Frontal cortex (tissue), 4 donors: ENCODE results near the gene PATJ. TPM values are rescaled to one million over a fixed set of nuclear protein-coding genes. Genes with fewer than 3 reads are reported as not detected.
"Not testable (repeated sequence)": the region's sequence is repeated elsewhere in the genome, so short reads cannot be mapped to it uniquely, and the experiment has no call there.

Source experiments
- DNase-seq, 2 donors: peaks; one replicate each; pipeline ENCODE4 v3.0.0; 2012; ENCODE audit warnings: low spot score in 2 of 2
- FAIRE-seq: peaks from 2 replicates; lab custom pipeline; 2012; peaks lifted over from hg19 to GRCh38; lab: Jason Lieb, UNC
- total RNA-seq: library from RNA; depleted of rRNA; stranded (reverse); fragments of >200 nt; gene quantifications from one replicate; pipeline ENCODE4 v1.2.3, GENCODE V29; 2014
- donor health status: control.
- donor health status: control.
- donor health status: control.

The PATJ gene
- total RNA-seq, 1 donor from 2014 or later: 24.1 TPM

DNA sequence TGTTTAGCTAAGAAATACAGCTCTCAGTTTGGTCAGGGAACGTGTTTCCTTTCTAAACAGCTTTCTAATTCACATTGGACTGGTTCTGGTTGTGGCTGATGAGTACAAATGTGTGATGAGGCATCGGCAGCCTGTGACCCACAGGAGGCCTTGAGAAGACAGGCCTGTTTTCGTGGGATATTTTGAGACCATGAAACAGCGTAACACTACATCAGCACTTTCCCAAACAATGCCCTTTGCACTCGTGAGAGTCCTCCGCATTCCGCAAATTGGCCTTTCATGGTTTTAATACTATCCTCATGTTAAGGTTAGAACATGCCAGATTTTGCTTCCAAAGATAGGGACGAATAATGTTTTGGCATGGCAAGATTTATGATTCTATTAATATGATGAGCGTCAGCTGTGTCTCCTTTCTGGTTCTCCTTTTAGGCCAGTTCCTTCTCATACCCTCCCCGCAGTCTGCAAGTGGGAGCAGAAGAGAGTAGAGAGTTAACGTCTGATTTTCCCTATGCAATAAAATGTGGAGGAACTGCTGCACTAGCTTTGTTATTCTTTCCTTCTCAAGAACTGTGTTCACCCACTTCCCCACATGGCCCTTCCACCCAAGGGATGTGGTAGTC is 368.0 kb downstream of the PATJ start:
- no peak for DNase-seq
- no peak for FAIRE-seq

DNA sequence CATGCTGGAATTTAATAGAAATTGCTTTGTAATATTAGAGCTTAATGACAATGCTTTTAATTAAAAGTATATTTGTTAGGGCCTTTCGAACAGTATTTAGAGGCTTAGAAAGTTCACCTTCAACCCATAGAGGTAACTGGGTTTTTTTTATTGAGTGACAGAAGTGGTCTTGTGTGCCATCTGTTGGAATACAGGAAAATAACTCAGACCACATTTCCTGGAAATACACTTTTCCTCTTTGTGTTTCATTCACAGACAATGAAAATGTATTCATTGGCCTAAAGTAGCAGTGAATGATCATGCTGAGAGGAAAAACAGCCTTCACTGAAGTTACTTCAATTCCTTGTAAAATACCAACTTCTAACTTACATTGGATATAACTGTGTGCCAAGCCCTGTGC is 368.8 kb downstream of the PATJ start:
- DNase-seq: no peak
- FAIRE-seq: no peak

DNA sequence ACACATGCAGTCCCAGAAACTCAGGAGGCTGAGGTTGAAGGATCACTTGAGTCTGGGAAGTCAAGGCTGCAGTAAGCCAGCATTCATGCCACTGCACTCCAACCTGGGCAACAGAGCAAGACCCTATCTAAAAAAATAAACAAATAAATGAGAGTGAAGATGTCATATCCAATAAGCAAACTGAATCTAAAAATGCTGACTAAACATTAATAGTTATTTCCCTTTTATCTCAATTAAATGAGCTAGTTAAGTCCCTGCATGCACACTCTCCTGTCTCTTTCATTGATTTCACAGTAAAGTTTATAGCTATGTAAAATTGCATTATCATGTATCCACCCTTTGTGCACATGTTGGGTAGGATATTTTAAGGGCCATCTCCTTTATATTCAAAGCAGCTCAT is 371.2 kb downstream of the PATJ start:
- DNase-seq (no peak), FAIRE-seq (no peak)

DNA sequence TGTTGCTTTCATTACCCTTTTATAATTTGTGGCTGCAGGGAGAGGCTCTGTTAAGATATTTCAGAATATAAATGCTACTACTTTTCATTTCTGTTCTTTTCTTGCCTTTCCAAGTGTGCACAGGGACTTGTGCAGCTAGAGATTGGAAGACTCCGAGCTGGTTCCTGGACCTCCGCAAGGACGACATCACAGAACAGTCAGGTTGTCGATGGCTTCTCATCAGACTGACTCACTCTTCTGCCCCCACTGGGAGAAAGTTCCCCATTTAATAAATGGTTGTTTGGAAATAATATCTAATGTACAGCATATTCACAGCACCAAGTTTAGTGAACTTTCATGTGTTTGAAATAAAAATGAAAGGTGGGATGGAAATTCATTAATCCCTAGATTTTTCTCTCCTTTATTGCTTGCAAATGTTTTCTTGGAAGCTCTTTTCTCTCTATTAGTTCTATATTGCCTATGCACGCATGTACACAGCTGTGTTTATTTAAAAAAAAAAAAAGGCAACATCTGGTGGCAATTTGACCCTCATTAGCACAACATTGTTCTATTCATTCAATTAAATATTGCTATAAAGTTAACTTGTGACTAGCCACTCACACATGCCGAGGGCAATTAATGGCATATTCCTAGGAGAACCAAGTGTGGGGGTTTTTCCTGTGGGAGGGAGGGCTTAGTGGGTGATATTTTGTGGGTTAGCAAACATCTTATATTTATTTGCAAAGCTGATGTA is 374.9 kb downstream of the PATJ start:
- no peak for DNase-seq
- FAIRE-seq: no peak

DNA sequence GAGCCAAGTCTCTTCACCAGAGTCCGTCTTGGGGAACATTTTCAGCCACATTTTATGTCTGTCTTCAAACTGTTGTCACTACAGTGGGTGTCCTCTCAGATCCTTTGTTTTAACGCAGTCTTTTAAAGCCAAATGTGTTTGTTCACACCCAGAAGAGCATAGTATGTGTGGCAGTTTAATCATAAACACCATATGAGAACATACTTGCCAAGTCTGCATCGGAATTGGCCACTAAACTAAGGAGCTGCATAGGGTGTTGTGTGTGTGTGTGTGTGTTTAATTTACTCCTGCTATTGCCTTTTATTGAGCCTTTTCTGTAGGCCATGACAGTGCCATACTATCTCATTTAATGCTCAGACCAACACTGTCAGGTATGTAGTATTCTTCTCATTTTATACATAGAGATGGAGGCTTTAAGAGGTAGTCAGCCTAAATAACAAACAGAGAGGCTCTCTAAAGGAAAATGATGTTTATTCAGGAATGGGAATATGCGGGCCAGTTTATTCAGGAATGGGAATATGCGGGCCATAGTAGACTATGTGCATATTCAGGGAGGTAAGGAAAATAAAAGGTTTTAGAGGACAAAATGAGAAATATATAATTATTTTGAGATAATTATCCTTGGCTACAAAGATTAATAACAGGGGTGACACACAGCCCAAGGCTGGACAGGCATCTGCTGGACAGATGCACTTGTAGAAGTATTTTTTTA is 384.5 kb downstream of the PATJ start:
- no peak for DNase-seq
- FAIRE-seq: no peak

GRCh38 chr1:62128745-62129144 is 386.5 kb downstream of the PATJ start:
- DNase-seq (no peak), FAIRE-seq (no peak)

GRCh38 chr1:62131093-62131725 is 388.9 kb downstream of the PATJ start:
- DNase-seq: peak in 1 of 2 donors; percentile 65
- no peak for FAIRE-seq

- DNase-seq (no peak), FAIRE-seq (no peak)
These were observed 395.7 kb downstream of the PATJ start for GRCh38 chr1:62138029-62138428.

DNA sequence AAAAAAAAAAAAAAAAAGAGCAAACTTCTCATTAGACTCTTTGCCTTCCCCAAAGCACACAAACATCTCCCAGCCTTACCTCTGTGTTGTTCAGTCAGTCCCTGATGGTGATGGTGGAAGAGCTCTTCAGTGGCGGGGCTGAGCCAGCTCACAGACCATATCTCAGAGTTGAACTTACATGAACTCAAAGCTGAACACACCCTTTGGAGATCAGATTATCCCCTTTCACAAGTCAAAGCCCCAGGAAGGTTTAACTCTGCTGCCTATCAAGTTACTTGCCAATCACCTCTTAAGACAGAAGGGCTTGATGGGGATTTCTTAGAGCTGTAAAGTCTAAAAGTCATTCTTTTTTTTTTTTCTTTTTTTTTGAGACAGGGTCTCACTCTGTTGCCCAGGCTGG is 397.1 kb downstream of the PATJ start:
- FAIRE-seq: no peak
- no peak for DNase-seq

DNA sequence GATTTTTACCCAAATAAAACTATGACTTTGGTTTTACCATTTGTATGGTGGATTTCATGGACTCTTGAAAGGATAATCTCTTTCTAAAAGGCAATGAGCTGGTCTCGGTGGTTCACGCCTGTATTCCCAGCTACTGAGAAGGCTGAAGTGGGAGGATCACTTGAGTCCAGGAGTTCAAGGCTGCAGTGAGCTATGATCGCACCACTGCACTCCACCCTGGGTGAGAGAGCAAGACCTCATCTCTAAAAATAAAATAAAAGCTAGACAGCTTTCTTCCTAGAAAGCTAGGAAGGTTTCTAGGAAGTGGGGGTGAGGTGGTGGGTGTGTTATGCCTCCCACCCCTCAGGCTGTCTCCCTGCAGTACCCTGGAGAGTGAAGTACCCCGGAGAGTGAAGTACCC is 398.4 kb downstream of the PATJ start:
- DNase-seq (no peak), FAIRE-seq (no peak)

DNA sequence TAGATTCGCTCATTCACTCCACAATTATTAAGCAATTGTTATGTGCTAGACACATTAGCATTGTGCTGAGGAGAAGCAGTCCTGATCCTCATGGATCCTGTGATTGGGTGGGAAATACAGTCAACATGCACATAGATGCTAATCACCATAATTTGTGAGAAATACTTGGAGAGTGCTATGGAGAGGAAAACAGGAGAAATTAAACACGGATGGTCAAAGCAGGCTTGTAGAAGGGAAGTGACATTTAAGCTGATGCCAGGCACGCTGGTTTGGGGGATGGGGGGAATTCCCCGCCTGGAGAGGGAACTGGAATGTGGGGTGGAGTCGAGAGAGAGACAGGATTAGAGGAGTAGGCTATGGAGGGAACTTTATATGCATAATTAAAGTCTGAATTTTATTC is 400.2 kb downstream of the PATJ start:
- DNase-seq (no peak), FAIRE-seq (no peak)

DNA sequence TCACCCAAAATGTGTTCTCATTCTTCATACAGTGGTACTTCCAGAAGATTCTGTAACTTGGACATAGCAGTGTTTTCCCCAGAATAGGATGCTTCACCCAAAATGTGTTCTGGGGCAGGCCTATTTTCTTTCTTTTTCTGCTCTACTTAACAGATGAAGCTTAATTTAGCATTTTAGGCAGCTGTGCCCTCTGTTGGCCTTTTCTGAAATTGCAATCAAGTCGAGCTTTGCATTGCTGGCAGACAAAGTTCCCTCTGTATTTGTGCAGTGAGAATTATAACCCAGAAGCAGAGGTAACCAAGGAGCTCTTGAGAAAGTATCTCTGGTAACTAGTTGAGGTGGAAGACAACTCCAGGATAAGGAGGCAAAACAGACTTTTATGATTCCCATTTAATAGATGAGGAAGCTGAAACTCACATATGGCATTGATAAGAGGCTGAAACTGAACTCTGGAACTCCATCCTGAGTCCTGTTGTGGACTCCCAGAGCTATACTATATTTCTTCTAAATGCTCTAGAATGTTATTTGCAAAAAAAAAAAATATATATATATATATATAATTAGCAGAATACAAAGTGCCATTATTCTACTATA is 402.1 kb downstream of the PATJ start:
- peak in 1 of 2 donors; percentile 39 for DNase-seq
- FAIRE-seq: no peak

- FAIRE-seq (no peak), DNase-seq (no peak)
These were observed 417.7 kb downstream of the PATJ start for GRCh38 chr1:62159940-62160348.

- FAIRE-seq: no peak
- DNase-seq: no peak
These were observed 419.4 kb downstream of the PATJ start for GRCh38 chr1:62161711-62162110.

- FAIRE-seq, DNase-seq: not testable (repeated sequence)
These were observed 428.1 kb downstream of the PATJ start for GRCh38 chr1:62170380-62170779.

GRCh38 chr1:62175568-62176179 is 433.4 kb downstream of the PATJ start:
- no peak for DNase-seq
- no peak for FAIRE-seq

- DNase-seq: no peak
- FAIRE-seq: no peak
These were observed 434.5 kb downstream of the PATJ start for GRCh38 chr1:62176597-62177312.

- FAIRE-seq: no peak
- no peak for DNase-seq
These were observed 435.3 kb downstream of the PATJ start for GRCh38 chr1:62177621-62178020.

GRCh38 chr1:62178372-62178771 is 436.1 kb downstream of the PATJ start:
- DNase-seq (no peak), FAIRE-seq (no peak)
